Stimulated activated CD8-positive, alpha-beta memory T cell treated with anti-CD3 and anti-CD28 coated beads, Interleukin-4, amount 100 ng/mL, for 48 hours (primary cell): ENCODE measurements around the gene GDPD5.

ENCODE experiments used
- DNase-seq: peaks from one replicate; pipeline ENCODE4 v3.0.0-alpha.2; 2020

GDPD5 gene

DNA sequence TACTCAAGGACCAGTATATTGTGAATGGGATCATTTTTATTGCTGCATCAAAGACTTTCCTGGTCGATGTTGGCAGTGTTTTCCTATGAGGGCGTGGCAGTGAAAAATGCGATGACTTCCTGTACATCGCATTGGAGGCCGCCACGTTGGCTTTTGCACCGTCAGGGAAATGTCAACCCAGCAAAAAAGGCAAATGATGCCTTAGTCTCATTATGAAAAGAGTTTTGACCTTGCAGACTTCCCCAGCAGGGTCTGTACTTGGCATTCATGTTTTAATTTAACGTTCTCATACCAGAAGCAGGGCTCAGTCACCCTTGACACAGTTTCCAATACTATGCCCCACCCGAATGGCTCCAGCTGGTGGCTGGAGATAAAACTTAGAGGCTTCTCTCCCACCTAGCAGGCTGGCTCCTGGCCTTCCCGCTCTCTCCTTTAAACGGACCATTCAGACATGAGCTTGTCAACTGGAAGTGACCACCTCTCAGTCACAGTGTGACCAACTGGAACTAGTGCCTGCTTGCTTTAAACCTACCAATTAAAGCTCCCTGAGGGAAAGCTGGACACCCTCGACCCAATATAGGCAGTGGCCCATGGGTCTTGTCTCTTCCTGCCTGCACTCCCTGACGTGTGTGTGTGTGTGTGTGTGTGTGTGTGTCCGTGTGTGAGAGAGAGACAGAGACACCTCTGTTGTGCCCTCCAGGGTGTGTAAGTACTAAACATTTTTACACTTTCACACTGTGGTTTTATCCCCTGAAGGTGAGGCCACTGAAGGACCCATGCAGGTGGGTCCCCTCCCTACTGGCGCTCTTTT is 8.7 kb upstream of the GDPD5 start:
- no peak for DNase-seq

DNA sequence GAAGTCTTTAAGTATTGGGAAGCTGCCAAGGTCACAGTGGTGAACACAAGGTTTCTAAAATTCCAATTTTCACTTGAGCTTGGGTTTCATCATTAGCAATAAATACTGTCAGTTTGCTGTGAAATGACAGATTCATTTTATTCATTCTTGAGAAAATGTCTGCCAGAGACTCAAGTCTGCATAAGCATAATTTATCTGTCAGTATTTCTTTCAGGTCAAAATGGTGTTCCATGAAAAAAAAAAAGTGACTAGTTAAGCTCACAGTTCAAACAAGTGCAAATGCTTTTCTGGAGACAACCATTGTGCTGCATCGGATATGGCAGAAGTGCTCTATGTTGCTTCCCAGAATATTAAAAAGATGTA is 8.1 kb upstream of the GDPD5 start:
- no peak for DNase-seq

DNA sequence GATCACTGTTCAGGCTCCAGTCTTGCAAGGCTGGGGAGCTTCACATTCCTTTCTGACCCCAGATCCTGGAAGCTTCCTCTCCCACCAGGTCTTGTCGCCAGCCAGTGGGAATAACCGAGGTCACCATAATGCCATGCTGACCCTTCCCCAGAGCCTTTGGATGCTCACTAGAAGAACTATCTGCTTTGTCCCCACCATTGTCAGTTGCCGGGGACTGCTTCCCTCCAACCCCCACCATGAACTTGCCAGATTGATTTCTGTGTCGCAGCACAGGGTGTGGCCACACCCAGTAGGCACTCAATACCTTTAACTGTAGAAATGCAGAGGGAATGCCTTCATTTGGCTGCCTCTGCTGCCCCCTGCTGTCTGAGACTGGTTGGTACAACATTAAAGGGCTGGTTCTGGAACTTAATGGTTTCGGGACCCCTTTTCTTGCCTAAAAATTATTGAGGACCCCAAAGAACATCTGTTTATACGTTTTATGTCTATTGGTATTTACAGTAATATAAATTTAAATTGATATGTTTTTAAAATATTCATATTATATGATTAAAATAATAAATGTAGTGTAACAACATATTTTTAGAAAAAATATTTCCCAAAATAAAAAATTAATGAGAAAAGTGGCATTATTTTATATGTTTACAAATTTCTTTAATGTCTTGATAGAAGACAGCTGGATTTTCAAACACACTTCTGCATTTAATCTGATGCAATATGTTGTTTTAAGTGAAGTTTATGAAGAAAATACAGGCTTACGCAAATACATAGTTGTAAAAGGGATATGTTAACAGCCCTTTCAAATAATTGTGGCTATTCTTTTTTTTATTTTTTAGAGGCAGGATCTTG is 6.7 kb upstream of the GDPD5 start:
- peak; percentile 90 for DNase-seq

DNA sequence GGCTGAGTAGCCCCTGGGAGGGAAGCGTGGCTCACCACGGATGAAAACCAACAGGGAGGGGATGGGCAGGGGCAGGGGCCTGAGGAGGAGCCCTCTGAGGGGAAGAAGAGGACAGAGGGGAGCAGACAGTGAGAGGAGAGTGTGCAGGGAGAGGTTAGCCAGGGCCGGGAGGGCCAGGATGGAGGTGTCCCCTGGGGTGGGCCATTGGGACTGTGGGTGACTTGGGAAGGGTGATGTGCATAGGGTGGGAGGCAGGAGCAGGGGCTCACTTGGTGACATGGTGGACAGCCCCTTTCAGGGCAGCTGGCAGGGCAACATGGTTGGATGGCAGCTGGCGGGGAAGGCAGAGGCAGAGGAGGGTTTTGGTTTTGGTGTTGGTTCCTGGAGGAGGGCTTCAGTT is 5.6 kb upstream of the GDPD5 start:
- no peak for DNase-seq

DNA sequence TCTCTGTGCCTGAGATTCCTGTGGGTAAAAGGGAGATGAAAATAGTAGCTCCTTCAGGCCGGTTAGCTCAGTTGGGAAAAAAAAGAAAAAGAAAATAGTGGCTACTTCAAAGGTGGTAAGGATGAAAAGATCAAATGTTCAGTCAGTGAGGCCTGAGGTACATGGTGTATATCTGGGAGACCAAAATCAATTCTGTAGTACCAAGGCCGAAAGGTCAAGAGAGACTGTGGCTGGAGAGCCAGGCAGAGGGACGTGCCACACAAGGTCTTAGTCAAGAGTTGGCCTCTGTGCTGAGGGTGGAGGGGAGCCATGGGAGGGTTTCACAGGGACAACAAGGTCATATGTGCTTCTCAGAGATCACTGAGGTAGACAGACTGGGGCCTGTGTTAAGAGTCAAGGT is 4.8 kb upstream of the GDPD5 start:
- no peak for DNase-seq

DNA sequence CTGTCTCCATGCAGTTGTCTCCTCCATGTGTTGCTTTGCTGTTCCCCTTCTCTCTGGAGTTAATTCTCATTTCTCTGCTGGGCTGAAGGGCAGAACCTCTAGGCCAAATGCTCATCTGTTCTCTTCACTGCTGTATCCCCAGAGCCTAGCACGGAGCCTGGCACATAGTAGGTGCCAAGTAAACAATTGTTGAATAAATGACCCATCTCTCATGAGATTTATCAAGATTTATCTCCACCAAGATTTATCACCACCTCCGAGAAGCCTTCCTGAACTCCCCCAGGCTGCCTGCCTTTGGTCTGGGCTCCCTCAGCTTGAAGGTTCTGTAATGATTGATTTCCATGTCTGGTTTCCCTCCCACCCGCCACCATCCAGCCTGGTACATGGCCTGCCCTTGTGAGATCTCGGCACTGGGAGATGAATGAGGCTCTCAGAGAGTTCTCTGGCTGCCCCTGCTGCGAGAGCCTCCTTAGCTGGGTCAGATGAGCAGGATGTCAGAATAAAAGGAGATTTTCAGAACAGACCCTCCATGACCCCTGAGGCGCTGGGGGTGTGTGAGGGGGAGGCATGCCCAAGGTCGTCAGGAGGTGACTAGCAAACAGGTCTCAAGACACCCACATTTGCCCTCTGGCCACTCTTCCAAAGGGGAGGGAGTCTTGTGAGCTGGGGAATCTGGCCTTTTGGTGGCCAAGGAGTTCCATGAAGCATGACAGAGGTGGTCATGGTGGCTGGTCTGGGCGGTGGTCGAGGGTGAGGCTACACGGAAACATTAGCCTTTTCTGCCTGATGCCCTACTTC is 2.4 kb upstream of the GDPD5 start:
- DNase-seq = no peak

DNA sequence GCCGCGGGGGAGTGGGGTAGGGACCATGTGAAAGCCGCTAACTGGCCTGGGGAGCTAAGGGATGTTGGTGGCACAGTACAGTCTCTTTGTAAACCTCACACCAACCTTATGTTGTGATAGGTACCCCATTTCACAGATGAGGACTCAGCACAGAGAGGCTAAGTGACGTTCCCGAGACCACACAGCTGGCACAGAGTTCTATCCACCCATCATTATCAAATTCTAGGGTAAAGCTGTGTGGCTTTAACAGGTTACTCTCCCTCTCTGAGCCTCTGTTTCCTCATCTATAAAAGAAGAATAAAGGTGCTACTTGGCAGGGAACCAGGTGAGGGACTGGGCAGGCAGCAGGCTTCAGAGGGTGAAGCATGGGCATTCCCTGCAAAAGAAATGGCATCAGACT is 1.4 kb upstream of the GDPD5 start:
- no peak for DNase-seq

DNA sequence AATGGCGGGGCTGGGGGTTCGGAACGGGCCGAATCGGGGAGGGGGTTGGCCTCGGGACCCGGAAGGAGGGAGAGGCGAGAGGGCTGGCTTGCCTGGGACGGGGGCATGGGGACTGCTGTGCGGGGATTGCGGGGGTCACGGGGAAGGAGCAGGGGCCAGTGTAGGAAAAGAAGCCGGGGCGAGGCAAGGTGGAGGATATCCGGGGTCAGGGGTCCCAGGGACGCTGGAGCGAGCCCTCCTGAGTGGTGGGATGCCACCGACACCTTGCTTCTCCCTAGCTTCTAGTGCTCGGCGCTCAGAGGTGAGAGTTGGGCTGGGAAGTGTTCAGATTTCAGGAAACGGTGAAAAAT is 426 bp upstream of the GDPD5 start:
- no peak for DNase-seq

DNA sequence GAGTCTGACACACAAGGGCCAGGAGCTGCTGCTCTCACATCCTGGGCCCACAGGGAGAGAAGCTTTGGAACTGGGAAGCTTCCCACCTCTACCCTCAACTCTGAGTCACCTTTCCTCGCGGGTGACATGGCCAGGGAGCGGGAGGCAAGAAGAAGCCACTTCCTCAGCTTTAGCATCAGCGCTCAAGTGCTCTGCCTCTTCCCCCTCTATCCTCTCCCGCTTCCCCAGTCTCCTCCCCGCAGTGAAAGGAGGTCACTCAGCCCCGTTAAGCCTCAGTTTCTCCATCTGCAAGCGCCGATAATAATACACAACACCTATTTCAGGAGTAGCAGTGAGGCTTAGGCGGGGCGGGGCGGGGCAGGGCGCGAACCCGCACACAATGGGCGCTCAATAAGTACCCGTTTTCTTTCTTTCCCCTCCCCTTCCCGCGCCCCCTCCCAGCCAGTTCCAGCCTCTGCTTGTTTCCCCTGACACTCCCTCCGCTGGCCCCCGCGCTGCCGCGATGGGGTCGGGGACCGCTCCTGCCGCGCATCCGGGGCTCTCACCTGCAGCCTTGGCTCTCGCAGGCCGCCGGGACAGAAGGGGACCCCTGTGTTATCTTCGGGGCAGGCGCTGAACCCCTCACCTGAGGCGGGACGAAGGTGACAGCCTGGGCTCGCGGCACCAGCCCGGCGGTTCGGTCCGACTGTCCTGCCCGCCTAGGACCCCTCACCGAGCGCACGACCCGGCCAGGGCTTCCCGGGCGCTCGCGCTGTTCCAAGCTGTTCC is 892 bp downstream of the GDPD5 start:
- peak; percentile 54 for DNase-seq

DNA sequence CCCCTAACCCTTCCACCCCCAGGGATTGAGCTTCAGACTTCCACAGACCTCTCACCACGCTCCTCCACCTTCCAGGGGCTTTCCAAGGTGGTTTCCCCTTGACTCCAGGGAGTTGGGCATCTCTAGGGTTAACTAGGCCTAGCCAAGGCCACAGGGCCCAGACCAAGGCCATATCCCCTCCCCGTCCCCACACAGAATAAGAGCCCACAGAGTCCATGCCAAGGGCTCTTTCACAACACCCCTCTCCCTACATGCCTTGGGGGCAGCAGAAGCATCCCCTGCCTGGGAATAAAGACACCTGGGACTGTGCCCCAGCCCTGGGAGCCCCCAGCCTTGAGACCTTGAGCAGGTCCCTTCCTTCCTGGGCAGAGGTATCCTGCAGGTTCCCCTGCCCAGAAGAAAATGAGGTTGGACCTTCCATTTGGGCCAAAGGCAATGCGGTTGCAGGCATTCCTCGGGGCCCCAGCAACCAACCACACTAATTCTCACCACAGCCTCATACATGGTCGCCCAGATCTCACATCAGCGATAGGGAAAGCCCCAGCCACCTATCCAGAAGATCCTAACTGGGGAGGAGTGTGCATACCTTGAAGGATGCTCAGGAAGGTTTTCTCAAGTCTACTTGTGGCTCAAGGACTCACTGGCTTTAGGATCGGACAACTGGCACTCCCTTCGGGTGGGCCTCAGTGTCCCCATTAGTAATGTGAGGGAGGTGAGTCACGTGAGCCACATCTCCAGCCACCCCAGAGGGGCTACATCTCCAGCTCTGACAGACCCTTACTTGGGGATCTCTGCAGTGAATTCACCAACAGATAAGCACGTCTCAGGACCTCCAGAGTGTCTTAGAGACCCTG is 1.7 kb downstream of the GDPD5 start:
- DNase-seq = no peak

DNA sequence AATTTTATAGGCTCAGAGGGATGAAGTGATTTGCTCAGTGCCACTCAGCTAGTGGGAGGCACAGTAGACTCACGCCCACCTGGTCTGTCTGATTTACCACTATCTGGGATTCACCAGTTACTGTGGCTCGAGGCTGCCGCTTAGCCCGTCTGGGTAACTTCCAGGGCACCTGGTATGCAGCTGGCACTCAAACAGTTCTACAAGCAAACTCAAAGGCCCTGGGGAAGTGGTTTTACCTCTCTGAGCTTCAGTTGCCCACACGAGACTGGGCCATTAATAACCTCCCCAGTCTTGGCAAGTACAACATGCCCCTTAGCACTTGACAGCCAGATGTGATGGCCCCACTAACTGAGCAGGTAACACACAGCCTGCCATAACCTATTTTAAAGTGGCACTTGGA is 2.6 kb downstream of the GDPD5 start:
- no peak for DNase-seq

DNA sequence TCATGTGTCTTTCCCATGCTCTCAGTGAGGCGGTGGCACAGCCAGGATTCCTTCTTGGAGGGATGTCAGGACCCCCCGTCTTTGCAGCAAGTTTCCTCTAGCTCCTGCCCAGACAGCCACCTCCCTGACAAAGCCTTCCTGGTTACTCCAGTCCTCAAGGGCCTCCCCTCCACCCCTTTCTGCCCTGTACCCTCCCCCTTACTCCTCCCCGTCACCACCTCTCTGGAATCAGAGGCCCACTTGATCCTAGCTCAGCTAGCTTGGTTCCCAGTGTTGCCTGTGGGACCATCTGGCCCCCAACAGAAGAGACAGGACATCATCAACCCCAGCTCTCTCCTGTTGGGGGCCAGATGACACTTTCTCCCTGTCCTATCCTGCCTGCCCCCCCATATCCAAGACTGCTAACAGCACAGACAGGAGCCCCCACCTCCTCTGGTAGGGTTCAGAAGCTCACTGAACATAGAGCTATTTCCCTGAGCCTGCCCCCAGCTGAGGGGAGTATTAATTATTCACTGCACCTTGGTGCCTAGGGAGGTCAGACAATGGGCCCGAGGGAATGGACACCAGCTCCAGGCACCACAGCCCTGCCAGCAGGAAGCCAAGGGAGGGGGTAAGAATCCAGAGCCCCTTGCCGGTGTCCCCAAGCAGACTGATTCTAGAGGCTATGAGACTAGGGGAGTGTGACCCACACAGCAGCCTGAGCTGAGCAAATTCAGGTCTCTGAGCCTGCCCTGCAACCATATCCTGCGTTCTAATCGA is 3.3 kb downstream of the GDPD5 start:
- no peak for DNase-seq

DNA sequence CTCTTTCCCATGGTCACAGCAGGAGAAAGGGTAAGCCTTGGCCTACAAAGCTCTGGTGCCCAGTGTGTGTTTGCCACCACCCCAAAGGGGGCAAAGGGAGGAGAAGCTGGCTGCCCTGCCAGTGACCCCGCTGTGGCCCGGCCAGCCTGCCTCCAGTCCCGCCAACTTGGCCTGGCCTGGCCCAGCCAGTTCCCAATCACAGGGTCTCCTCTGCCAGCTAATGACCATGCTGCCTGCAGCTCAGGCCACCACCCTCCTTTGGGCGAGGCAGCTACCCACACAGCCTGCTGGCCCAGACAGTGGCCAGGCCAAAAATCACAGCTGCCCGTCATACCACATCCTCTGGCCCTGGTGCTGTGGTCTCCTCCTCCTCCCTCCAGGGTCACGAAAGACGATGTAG is 5.1 kb downstream of the GDPD5 start:
- DNase-seq = no peak

DNA sequence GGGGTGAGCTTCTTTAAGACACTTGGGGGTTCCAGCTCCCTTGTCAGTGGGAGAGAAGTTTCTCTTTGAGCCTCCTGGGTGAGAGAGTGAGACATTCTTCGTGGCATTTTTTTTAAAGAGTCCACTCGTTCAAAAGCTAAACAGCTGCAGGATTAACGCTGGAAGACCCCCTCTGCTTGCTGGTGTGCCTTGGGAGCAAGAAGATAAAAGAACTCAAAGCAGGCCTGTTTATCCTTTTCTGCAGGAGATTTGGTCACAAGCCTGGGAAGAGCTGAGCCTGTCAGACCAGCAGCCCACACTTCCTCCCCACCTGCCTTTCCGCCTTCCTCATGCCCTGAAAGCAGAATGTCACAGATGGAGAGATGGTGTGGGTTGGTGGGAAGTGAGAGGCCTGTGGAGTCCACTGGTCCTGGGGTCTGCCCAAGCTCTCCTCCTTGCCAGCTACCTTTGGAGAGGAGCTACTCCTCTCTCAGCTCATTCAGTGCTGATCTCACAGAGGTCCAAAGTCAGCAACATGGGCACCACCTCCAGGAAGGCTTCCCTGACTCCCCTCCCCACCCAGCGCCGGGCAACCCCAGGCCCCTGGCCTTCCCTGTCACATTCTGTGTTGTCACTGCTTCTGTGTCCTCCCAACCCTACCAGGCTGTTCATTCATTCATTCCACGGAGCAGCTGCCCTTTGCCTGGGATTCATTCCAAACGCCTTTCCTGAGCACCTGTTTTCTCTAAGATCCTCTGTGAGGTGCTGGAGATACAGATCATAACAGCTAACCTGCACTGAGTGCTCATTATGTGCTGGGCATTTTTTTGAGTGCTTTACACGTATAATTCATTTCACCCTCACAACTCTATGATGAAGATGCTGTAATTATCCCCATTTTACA is 6.7 kb downstream of the GDPD5 start:
- DNase-seq = no peak

DNA sequence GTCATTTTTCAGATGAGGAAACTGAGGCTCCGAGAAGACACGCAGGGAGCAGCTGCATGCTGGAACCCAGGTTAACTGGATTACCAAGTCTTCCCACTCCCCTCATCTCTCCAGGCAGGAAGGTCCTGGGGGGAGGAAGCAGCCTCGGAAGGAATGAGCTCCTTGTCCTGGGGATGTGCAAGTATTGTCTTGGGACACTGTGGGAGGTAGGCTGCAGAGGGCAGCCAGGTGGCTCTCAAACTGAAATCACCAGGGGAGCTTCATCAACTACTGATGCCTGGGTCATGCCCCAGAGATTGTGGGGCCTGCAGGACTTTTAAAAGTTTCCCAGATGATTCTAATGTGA is 7.6 kb downstream of the GDPD5 start:
- no peak for DNase-seq

DNA sequence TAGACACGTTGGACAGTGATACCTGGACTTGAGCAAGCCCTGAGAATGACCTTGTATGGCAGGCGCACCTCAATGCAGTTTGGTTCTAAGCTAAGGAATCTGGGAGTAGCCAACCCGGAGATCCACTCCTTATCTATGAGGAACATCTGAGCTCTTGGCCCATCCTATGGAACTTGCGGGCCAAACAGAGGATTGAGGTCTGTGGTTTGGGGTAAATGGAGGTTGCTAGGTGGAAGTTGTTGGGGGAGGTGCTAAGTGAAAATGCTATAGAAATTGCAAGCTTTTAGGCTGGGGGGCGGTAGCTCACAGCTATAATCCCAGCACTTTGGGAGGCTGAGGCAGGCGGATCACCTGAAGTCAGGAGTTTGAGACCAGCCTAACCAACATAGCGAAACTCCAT is 8.9 kb downstream of the GDPD5 start:
- DNase-seq = no peak

DNA sequence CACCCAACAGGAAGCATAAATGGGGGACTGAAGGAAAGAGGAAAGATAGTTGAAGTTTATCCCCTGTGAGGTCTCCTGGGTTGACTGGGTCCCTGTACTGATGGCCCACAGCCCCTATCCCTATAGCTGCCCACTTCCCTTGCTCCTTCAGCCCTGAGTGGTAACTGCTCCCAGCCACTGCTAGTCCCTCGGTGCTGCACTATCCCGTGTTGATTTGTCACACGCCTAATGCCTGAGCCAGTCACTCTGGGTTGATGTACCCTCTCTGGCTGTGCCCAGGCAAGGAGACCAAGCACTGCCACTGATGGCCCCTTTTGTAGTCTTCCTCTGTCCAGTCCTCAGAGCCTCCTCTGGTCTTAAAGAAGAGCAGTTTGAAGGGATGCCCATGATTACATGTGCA is 9.6 kb downstream of the GDPD5 start:
- DNase-seq = no peak

DNA sequence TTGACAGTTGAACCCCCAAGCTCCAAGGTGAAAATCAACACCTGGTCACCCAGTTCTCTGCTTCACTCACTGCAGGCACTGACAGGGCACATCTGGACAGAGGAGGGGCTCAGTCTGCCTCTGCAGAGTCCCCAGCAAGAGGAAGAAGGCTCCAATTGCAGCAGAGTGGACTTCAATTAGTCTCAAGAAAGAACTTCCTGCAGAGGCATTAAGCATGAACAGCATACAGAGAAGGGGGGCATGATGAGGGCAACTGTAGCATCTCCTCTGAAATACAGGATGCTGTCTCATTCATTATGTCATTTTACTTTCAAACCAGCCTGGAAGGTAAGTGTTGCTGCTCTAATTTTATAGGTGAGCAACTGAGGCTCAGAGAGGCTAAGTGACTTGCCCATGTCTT is 11.1 kb downstream of the GDPD5 start:
- DNase-seq = no peak

DNA sequence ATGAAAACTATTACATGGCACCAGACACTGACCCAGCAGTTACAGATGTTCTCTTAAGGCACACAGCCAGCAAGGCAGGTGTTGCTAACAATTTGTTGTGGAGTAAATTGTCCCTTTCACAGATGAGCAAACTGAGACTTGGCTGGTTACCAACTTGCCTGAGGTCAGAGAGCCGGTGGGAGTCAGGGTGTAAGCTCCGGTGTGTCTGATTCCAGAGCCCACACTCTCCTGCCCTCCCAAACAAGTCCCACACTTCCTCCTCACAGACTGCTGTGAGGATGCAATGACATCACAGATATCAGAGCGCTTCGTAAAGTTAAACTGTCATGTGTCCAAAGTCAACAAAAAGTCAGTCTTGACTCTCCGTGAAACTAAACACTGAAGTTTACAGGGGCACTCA is 12.5 kb downstream of the GDPD5 start:
- no peak for DNase-seq

DNA sequence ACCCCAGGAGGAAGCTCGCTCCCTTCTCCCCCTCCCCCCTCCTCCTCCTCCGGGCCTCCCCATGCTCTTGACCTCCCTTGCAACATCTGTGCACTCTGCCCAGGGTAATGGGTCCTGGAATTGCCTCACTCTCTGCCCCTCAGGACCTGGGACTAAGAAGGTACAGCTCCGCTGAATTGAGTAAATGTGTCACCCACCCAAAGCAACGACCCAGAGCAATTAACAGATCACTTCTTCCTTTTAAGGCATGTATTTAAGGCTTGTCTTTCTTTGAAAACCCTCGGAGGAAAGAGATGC is 15.1 kb downstream of the GDPD5 start:
- no peak for DNase-seq
